Stimulated activated CD4-positive, alpha-beta T cell treated with anti-CD3 and anti-CD28 coated beads, Interleukin-1b, Interleukin-23, amount 100 ng/mL, for 24 hours (primary cell): ENCODE data around the gene MRTFA.
A peak's percentile ranks its signal among the peaks of the same experiment; 100 is the strongest.
"Not testable (repeated sequence)": the region's sequence is repeated elsewhere in the genome, so short reads cannot be mapped to it uniquely, and the experiment has no call there.

Experiments
- DNase-seq, 4 experiments: peaks; one replicate each; pipeline ENCODE4 v3.0.0-alpha.2; 2020; ENCODE audit warnings: low read depth in 4 of 4, low spot score in 1 of 4

Gene MRTFA

GRCh38 chr22:40636380-40637182 is at the start of gene MRTFA:
Gene MRTFA, minus strand, starts transcription at chr22:40636719.
- peak; percentile 92 to 99 (median 96) for DNase-seq

- DNase-seq: no peak
Measured at GRCh38 chr22:40685406-40685805, 48.9 kb upstream of the MRTFA start.

GRCh38 chr22:40684728-40685127 is 48.2 kb upstream of the MRTFA start:
- DNase-seq: no peak

DNA sequence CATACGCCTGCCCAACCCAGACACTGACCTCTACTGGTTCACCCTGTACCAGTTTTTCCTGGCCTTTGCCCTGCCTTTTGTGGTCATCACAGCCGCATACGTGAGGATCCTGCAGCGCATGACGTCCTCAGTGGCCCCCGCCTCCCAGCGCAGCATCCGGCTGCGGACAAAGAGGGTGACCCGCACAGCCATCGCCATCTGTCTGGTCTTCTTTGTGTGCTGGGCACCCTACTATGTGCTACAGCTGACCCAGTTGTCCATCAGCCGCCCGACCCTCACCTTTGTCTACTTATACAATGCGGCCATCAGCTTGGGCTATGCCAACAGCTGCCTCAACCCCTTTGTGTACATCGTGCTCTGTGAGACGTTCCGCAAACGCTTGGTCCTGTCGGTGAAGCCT is 44.9 kb upstream of the MRTFA start:
- DNase-seq: no peak

GRCh38 chr22:40680819-40681183 is 44.3 kb upstream of the MRTFA start:
- no peak for DNase-seq

GRCh38 chr22:40679964-40680818 is 43.7 kb upstream of the MRTFA start:
- no peak for DNase-seq

GRCh38 chr22:40679249-40679963 is 42.9 kb upstream of the MRTFA start, which contains the start of gene MCHR1:
Gene MCHR1, plus strand, starts transcription at chr22:40679484. Its CDS starts 169 bp downstream, at chr22:40679653.
- DNase-seq: no peak

DNA sequence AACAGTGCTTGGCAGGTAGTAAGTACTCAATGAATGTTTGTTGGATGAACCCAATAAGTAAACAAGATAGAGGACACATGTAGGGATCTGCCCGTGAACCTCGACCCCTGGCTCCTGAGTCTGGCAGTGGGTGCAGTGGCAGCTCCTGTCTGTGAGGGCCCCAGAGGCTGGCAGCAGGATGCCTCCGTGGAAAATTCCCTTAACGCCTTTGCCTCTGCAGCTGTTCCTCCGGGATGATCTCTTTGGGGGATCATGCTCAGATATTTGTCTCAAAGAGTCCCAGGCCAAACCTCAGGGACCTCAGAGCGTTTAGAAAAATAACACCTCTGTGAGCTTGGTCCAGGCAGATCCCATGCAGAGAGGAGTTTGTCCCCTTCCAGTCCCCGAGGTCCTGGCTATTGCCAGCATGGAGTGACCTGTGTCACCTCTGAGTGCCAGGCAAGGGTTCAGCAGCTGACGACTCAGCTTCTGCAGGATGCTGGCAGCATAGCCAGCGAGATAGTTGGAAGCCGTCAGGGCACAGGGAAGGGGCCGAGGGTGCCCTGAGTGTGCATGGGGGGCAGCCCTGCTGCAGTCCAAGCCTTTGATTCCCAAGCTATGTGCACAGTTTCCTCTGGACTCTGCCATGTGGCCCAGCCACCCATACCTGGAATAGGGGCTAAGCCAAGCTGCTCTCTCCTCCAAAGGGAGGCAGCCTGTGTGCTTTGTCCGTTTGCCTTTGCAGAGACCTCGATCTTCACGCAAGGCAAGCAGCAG is 42.2 kb upstream of the MRTFA start:
- no peak for DNase-seq

GRCh38 chr22:40676644-40677043 is 40.1 kb upstream of the MRTFA start:
- no peak for DNase-seq

- not testable (repeated sequence) for DNase-seq
Measured at GRCh38 chr22:40676166-40676565, 39.6 kb upstream of the MRTFA start.

DNA sequence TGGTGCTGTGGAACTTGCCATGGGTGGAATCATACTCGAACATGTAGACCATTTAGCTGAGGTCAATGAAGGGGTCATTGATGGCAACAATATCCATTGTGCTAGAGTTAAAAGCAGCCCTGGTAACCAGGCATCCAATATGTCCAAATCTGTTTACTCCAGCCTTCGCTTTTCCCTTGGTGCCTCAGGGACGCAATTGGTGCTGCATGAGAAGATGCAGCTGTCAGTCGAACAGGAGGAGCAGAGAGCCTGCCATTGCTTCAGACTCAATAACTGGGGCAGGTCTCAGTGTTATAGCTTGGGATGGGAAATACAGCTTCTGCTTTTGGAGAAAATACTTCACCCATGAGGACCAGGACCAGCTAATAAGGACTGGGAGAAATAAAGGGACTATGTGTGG is 37.8 kb upstream of the MRTFA start:
- DNase-seq: no peak

GRCh38 chr22:40673017-40673416 is 36.5 kb upstream of the MRTFA start:
- DNase-seq: no peak

GRCh38 chr22:40671796-40672360 is 35.4 kb upstream of the MRTFA start:
- no peak for DNase-seq

DNA sequence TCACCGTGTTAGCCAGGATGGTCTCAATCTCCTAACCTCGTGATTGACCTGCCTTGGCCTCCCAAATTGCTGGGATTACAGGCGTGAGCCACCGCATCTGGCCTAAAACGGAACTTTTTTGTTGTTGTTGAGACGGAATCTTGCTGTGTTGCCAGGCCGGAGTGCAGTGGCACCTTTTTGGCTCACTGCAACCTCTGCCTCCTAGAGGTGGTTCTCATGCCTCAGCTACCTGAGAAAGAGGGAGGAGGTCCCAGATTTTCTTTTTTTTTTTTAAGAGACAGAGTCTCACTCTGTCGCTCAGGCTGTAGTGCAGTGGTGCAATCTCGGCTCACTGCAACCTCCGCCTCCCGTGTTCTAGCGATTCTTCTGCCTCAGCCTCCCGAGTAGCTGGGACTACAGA is 34.9 kb upstream of the MRTFA start:
- no peak for DNase-seq

DNA sequence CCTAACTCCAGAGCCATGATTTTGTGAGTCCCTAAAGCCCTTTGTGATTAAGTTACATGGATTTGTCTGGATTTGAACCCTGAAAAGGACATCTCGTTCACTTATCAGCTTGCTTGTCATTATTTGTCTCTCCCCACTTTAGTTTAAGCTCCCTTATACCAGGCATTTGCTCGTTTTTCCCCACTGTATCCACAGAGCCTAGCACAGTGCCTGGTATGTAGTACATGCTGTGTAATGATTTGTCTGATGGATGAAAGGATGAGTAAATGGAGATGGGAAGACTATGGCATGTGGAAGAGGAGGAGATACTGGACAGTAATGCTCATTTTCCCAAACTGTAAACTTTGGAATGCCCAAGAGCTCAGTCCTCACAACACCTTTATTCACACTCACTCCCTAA is 33.5 kb upstream of the MRTFA start:
- DNase-seq: no peak

DNA sequence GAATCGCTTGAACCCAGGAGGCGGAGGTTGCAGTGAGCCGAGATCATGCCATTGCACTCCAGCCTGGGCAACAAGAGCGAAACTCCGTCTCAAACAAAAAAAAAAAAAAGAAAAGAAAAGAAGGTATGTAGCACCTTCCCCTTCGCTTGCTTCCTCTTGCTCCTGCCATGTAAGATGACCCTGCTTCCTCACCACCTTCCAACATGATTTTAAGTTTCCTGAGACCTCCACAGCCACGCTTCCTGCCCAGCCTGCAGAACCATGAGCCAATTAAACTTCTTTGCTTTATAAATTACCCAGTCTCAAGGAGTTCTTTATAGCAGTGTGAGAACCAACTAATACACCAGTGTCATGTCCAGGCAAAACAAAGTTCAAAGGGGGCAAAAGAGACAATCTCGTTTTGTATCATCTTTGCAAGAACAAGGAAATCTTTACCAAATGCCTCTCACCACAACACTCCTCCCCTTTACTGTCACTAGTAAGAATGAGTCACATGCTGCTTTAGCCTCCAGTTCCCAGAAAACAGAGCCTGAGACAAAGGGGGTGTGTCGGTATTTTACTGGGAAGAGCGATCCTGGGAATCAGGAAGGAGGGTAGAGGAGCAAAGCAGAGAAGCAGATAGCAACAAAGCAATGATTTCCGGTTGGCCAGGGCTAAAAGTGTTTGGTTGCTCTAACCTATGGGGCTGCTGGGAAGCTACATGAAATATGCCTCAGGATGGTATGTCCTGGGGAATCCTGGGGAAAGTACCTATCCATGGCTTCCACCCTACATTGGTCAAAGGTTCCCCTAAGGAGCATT is 32.3 kb upstream of the MRTFA start:
- no peak for DNase-seq

DNA sequence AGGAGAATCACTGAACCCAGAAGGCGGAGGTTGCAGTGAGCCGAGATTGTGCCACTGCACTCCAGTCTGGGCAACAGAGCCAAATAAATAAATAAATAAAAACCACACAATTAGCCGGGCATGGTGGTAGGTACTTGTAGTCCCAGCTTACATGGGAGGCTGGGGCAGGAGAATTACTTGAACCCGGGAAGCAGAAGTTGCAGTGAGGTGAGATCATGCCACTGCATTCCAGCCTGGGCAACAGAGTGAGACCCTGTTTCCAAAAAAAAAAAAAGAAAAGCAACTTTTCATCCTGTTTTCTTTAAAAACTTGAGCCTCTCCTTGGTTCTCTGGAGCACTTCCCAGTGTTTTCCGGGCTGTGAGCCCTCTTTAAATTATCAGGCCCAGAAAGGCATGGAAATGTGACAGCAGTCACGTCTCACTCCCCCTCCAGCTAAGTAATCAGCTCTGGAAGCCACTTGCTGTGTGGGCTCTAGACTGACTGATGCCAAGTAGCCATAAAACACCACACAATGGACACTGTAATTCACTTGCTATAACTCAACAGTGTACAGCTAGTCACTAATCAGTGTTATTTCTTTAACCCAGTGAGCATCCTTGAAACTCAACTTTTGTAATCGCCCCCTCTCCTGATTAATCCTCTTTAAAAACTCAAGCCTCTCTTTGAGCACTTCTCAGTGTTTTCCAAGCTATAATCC is 29.8 kb upstream of the MRTFA start:
- DNase-seq: no peak

DNA sequence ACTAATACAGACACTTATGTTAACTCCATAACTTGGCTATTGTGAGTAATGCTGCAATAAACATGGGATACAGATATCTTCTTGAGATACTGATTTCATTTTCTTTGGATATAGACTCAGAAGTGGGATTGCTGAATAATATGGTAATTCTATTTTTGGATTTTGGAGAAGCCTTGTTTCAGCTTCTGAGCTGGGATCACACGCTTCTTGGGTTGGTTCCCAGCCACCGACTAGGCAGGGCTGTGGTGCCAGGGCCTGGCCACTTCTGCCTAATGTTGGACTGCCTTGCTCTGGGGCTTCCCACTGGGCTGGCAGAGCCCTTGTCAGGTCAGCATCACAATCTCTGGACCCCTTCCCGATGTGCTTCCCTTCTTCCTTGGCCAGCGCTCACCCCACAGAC is 28.8 kb upstream of the MRTFA start:
- no peak for DNase-seq

GRCh38 chr22:40661671-40662070 is 25.2 kb upstream of the MRTFA start:
- no peak for DNase-seq
